K562 (cell line): Measurements from ENCODE around the gene GRIA3.

Experiments
- ELF4 ChIP-seq: fragments of 450-650 bp; formaldehyde crosslinking; IDR thresholded peaks from 2 replicates; pipeline ENCODE4 v1.4.0; 2022; ENCODE audit warnings: missing genetic modification characterization
- POLR2AphosphoS5 ChIP-seq: IDR thresholded peaks from 2 replicates; pipeline ENCODE4 v1.6.1; 2011; ENCODE audit warnings: mild to moderate bottlenecking, low read depth, low read length, moderate library complexity; ENCODE audit not compliant: control insufficient read depth, insufficient read depth
- SMAD1 ChIP-seq: fragments of 150-350 bp; IDR thresholded peaks from 2 replicates; pipeline ENCODE4 v1.6.1; 2014; ENCODE audit warnings: low read length, low read depth; ENCODE audit not compliant: partially characterized antibody
- SOX6 ChIP-seq: fragments of 450-650 bp; IDR thresholded peaks from 2 replicates; pipeline ENCODE4 v1.6.1; 2014; ENCODE audit warnings: mild to moderate bottlenecking
- ZFP36 ChIP-seq: fragments of 150-350 bp; IDR thresholded peaks from 2 replicates; pipeline ENCODE4 v1.6.1; 2018; ENCODE audit warnings: low read length, low read depth; ENCODE audit not compliant: partially characterized antibody
- ZNF830 ChIP-seq: fragments of 250-450 bp; sonication (Bioruptor Pico); IDR thresholded peaks from 2 replicates; pipeline ENCODE4 v1.5.0; 2021; ENCODE audit warnings: mild to moderate bottlenecking
- TF ChIP-seq, protein P1 (sequence below), 3 experiments: IDR thresholded peaks in 2 of 3; conservative IDR thresholded peaks in 1 of 3; 2 replicates each; pipeline ENCODE4 v1.5.1; 2011 to 2012; ENCODE audit warnings: low read length in 3 of 3, mild to moderate bottlenecking in 3 of 3, control low read depth in 2 of 3, improper control_type of control experiment in 1 of 3, inconsistent platforms in 1 of 3, low read depth in 1 of 3, mixed read lengths in 1 of 3, moderate library complexity in 1 of 3; ENCODE audit not compliant: insufficient read depth in 2 of 3
- TF ChIP-seq, protein P2 (sequence below): sonication (generic); formaldehyde crosslinking; IDR thresholded peaks from 2 replicates; pipeline ENCODE4 v1.5.0; 2020; ENCODE audit warnings: missing genetic modification reagents

DNA sequence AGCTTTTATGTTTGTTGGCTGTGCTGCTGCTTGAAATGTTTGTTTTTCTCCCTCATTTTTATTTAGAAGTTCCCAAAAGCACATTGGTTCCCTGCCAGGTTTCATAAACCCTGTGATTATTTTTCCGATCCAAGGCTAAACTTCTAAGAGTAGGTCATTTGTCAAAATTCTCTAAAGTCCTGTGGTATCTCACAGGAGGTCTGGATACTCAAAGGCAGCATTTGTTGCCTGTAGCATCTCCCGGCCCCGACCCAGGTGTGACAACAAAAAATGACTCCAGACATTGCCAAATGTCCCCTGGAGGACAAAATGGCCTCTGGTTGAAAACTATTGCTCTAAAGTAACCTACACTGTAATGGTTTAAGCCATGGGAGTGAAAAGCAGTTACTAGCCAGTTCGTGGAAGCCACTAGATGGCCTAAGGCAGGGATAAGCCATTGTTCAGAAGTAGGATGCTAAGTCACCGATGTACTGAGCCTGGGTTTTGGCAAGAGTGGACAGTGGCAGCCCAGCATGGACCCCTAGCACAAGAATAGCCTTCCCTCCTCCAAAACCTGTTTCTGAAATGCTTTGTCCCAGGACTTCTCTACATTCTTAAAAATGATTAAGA, 292.6 kb downstream of the GRIA3 start:
- TF ChIP-seq ELF4, result no peak
- TF ChIP-seq, protein P1, sequence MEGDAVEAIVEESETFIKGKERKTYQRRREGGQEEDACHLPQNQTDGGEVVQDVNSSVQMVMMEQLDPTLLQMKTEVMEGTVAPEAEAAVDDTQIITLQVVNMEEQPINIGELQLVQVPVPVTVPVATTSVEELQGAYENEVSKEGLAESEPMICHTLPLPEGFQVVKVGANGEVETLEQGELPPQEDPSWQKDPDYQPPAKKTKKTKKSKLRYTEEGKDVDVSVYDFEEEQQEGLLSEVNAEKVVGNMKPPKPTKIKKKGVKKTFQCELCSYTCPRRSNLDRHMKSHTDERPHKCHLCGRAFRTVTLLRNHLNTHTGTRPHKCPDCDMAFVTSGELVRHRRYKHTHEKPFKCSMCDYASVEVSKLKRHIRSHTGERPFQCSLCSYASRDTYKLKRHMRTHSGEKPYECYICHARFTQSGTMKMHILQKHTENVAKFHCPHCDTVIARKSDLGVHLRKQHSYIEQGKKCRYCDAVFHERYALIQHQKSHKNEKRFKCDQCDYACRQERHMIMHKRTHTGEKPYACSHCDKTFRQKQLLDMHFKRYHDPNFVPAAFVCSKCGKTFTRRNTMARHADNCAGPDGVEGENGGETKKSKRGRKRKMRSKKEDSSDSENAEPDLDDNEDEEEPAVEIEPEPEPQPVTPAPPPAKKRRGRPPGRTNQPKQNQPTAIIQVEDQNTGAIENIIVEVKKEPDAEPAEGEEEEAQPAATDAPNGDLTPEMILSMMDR (IDR thresholded peaks at IDR 0.05 in 2 of 3, conservative IDR thresholded peaks at IDR 0.05 in 1 of 3; ENCODE audit: insufficient read depth in 2 of 3, low read depth in 1 of 3, low read length in 3 of 3), result no peak
- no peak for TF ChIP-seq ZNF830 (CRISPR knock-in tag)
- TF ChIP-seq, protein P2, sequence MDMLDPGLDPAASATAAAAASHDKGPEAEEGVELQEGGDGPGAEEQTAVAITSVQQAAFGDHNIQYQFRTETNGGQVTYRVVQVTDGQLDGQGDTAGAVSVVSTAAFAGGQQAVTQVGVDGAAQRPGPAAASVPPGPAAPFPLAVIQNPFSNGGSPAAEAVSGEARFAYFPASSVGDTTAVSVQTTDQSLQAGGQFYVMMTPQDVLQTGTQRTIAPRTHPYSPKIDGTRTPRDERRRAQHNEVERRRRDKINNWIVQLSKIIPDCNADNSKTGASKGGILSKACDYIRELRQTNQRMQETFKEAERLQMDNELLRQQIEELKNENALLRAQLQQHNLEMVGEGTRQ (CRISPR knock-in tag), result no peak
- no peak for TF ChIP-seq SOX6
- TF ChIP-seq ZFP36, result no peak
- no peak for TF ChIP-seq SMAD1
- TF ChIP-seq POLR2AphosphoS5, result no peak
